Measurements from ENCODE around the gene ZNF609. TPM values are rescaled to one million over a fixed set of nuclear protein-coding genes. Genes with fewer than 3 reads are reported as not detected.
A peak's percentile ranks its signal among the peaks of the same experiment; 100 is the strongest.

Gene ZNF609
- total RNA-seq, 1 donor from 2014 or later, result 80.5 TPM

DNA sequence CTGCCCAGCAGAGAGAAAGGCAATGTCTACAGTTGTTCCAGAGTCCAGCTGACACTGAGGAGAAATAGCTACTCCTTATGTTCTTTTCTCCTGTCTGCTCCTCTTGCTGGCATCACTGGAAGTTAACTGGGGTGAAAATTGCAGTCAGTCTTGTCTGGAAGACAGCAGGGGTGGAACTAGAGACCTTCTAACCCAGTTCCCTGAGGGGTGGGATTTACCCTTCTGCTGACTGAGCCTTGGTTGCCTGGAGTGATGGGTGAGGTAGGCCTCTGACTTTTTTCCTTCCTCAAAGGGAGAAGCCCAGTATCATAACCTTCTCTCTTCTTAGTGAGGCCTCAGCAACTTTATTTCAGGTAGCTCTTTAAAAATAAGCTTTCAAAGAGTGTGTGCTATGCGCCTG is 16.2 kb downstream of the ZNF609 start:
- TF ChIP-seq, protein P1, sequence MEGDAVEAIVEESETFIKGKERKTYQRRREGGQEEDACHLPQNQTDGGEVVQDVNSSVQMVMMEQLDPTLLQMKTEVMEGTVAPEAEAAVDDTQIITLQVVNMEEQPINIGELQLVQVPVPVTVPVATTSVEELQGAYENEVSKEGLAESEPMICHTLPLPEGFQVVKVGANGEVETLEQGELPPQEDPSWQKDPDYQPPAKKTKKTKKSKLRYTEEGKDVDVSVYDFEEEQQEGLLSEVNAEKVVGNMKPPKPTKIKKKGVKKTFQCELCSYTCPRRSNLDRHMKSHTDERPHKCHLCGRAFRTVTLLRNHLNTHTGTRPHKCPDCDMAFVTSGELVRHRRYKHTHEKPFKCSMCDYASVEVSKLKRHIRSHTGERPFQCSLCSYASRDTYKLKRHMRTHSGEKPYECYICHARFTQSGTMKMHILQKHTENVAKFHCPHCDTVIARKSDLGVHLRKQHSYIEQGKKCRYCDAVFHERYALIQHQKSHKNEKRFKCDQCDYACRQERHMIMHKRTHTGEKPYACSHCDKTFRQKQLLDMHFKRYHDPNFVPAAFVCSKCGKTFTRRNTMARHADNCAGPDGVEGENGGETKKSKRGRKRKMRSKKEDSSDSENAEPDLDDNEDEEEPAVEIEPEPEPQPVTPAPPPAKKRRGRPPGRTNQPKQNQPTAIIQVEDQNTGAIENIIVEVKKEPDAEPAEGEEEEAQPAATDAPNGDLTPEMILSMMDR (IDR thresholded peaks at IDR 0.05; ENCODE audit: partially characterized antibody, unreplicated experiment), result no peak
- DNase-seq, result no peak
- peaks cover 13% of the 10 kb centered on the region for H3K4me1 Mint-ChIP-seq (ENCODE audit: low read depth, unreplicated experiment)
- H3K9me3 Mint-ChIP-seq (ENCODE audit: unreplicated experiment), result no peaks in the 10 kb centered on the region
- no peak overlapping the region for H3K4me3 Mint-ChIP-seq (ENCODE audit: unreplicated experiment)
- no peaks in the 10 kb centered on the region for H3K36me3 Mint-ChIP-seq (ENCODE audit: unreplicated experiment)
- peaks cover 3% of the 10 kb centered on the region for H3K27me3 Mint-ChIP-seq (ENCODE audit: unreplicated experiment)
- peak overlapping the region; percentile 38 for H3K27ac Mint-ChIP-seq (ENCODE audit: unreplicated experiment)

DNA sequence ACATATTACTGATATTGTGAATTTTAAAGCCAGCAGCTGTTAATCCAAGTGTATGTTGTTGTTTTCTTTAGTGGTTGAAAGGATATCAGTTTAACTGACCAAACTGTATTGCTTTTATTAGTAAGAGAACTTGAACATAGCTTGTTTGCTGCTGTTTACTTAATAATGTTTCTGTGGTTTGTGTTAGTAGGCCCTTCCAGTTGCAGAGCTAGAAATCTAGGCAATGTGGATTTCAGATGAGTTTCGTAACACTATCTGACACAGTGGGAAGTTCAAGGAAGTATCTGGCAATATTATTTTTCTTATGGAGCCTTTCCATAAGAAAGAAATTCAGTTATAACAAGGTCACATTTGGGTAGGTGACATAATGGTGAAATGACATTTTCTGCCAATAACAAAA is 18.5 kb downstream of the ZNF609 start:
- no peak overlapping the region for H3K27ac Mint-ChIP-seq (ENCODE audit: unreplicated experiment)
- no peak for DNase-seq
- peaks cover 13% of the 10 kb centered on the region for H3K4me1 Mint-ChIP-seq (ENCODE audit: low read depth, unreplicated experiment)
- no peak overlapping the region for H3K4me3 Mint-ChIP-seq (ENCODE audit: unreplicated experiment)
- H3K27me3 Mint-ChIP-seq (ENCODE audit: unreplicated experiment), result no peaks in the 10 kb centered on the region
- TF ChIP-seq, protein P1 (IDR thresholded peaks at IDR 0.05; ENCODE audit: partially characterized antibody, unreplicated experiment), result no peak
- no peaks in the 10 kb centered on the region for H3K9me3 Mint-ChIP-seq (ENCODE audit: unreplicated experiment)
- H3K36me3 Mint-ChIP-seq (ENCODE audit: unreplicated experiment), result no peaks in the 10 kb centered on the region

DNA sequence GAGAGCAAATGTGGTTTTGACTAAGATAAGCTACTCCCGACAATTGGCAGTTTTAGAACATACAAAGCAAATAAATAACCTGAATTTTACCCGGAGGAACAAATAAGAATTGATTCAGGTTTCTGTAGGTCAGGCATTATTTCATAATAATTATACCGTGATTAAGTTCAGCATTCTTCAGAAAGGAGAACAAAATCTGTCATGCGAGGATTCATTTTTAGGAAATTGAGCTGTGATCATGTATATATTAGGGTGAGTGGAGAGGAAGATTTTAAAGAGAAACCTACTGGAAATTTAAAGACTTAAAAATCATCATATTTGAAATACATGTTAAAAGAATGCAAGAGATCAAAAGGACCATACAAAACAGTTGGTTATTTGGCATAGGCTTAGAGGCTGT is 20.5 kb downstream of the ZNF609 start:
- TF ChIP-seq, protein P1 (IDR thresholded peaks at IDR 0.05; ENCODE audit: partially characterized antibody, unreplicated experiment), result no peak
- no peak for DNase-seq
- Mint-ChIP-seq H3K9me3 (ENCODE audit: unreplicated experiment) (no peaks in the 10 kb centered on the region), H3K27ac (ENCODE audit: unreplicated experiment) (no peak overlapping the region), H3K27me3 (ENCODE audit: unreplicated experiment) (no peaks in the 10 kb centered on the region), H3K4me1 (ENCODE audit: low read depth, unreplicated experiment) (peaks cover 10% of the 10 kb centered on the region), H3K4me3 (ENCODE audit: unreplicated experiment) (no peak overlapping the region), H3K36me3 (ENCODE audit: unreplicated experiment) (no peaks in the 10 kb centered on the region)

DNA sequence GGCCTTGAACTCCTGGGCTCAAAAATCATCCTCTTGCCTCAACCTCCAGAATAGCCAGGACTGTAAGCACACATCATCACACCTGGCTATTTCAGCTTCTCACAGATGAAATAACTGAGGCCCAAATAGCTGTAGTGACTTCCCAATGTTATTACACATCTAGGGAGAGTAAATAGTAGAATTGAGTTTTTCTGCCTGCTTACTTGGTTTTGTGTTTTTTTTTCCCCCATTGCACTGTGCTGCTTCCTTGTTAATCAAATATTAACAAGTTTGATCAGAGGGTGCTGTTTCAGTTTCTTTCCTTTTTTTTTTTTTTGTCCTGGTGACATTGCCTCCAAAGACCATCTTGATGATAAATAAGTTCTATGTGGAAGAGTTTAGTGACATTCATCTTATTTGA is 23.4 kb downstream of the ZNF609 start:
- H3K4me3 Mint-ChIP-seq (ENCODE audit: unreplicated experiment), result no peak overlapping the region
- DNase-seq, result no peak
- no peaks in the 10 kb centered on the region for H3K9me3 Mint-ChIP-seq (ENCODE audit: unreplicated experiment)
- no peaks in the 10 kb centered on the region for H3K36me3 Mint-ChIP-seq (ENCODE audit: unreplicated experiment)
- no peak overlapping the region for H3K27ac Mint-ChIP-seq (ENCODE audit: unreplicated experiment)
- TF ChIP-seq, protein P1 (IDR thresholded peaks at IDR 0.05; ENCODE audit: partially characterized antibody, unreplicated experiment), result no peak
- H3K27me3 Mint-ChIP-seq (ENCODE audit: unreplicated experiment), result no peaks in the 10 kb centered on the region
- no peaks in the 10 kb centered on the region for H3K4me1 Mint-ChIP-seq (ENCODE audit: low read depth, unreplicated experiment)

DNA sequence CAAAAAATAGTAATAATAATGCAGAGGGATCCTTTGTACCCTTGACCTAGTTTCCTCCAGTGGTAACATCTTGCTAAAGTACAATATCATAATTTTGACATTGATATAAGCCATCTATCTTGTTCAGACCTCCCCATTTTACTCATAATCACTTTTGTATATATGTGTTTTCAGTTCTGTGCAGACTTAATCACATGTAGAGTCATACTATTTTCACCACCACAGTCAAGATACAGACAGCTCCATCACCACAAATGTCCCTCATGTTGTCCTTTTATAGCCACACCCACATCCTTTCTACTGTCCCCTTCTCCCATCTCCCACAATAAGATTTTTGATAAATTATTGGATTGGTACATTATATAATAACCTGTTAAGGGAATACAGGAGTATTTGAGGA is 25.4 kb downstream of the ZNF609 start:
- Mint-ChIP-seq H3K4me1 (ENCODE audit: low read depth, unreplicated experiment) (no peaks in the 10 kb centered on the region), H3K36me3 (ENCODE audit: unreplicated experiment) (no peaks in the 10 kb centered on the region), H3K27me3 (ENCODE audit: unreplicated experiment) (no peaks in the 10 kb centered on the region), H3K9me3 (ENCODE audit: unreplicated experiment) (no peaks in the 10 kb centered on the region), H3K27ac (ENCODE audit: unreplicated experiment) (no peak overlapping the region), H3K4me3 (ENCODE audit: unreplicated experiment) (no peak overlapping the region)
- no peak for DNase-seq
- TF ChIP-seq, protein P1 (IDR thresholded peaks at IDR 0.05; ENCODE audit: partially characterized antibody, unreplicated experiment), result no peak

Measured in glutamatergic neuron (in vitro differentiated cells).